NCI-H2227 (cell line): ENCODE data around the gene SIAE.

Experiments used
- DNase-seq: peaks from one replicate; lab custom pipeline; 2025; ENCODE audit not compliant: unreplicated experiment; lab: John Stamatoyannopoulos, UW

SIAE gene

GRCh38 chr11:124583781-124584180 lies 89.8 kb downstream of the SIAE start:
- DNase-seq, result no peak
